ENCODE measurements around the gene RAMP2. TPM values are rescaled to one million over a fixed set of nuclear protein-coding genes. Genes with fewer than 3 reads are reported as not detected.
"Not testable (repeated sequence)": the region's sequence is repeated elsewhere in the genome, so short reads cannot be mapped to it uniquely, and the experiment has no call there.

RAMP2 gene
- total and polyA plus RNA-seq, 2 experiments from 2014 or later, result 8.8 to 29.5 TPM

GRCh38 chr17:42742916-42743315 lies 18.1 kb upstream of the RAMP2 start:
- not testable (repeated sequence) for H3K36me3 Mint-ChIP-seq (ENCODE audit: low read depth); H3K4me2 ChIP-seq; H3K27ac Mint-ChIP-seq; H3K27ac ChIP-seq (ENCODE audit: low read depth); H4K20me1 ChIP-seq (replicated peaks; ENCODE audit: insufficient read depth); ATAC-seq; H3K9me2 ChIP-seq (ENCODE audit: insufficient read depth); H2AFZ ChIP-seq; DNase-seq (ENCODE audit: low spot score); H3K4me3 Mint-ChIP-seq; H3K36me3 ChIP-seq (ENCODE audit: insufficient read depth); H3K4me3 ChIP-seq
- peaks cover 11% of the 10 kb centered on the region for H3K9me3 Mint-ChIP-seq
- Histone ChIP-seq H3K79me2 (replicated peaks; ENCODE audit: insufficient read depth) (peaks cover 12% of the 10 kb centered on the region), H3F3A (replicated peaks; ENCODE audit: low read depth) (0 out of 2 replicates have a peak, but pooled peaks cover 12% of the 10 kb centered on the region), H3K4me1 (ENCODE audit: insufficient read depth) (peaks cover 28% of the 10 kb centered on the region), H3K27me3 (ENCODE audit: insufficient read depth) (peaks cover 18% of the 10 kb centered on the region)
- H3K27me3 Mint-ChIP-seq (ENCODE audit: insufficient read depth, low read depth, poor library complexity), result peaks cover 20% of the 10 kb centered on the region
- peaks cover 21% of the 10 kb centered on the region for H3K4me1 Mint-ChIP-seq

DNA sequence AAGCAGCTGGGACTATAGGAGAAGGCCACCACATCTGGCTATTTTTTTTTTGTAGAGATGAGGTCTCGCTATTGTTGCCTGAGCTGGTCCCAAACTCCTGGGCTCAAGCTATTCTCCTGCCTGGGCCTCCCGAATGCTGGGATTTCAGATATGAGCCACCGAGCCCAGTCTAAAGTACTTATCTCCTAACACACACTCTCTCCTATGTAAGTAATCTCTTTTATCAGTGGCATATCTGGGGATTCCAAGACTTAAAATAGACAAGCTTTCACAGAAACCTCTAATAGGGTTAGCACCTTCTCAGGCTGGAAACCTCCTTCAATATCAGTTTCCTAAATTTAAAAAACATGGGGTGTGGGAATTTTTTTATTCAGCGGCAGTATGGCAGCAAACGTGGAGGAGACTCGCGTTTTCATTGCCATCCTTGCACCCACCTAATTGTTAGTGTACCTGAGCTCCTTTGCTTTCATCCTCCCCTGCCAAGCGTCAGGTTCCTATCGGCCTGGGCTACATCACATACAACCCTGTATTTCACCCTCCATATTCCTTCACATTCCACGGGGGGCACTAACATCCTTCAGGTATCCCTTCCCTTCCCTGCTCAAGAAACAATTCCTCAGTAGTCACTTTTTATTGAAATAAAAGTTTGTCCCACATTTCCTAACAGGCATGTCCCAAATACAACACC lies 17.3 kb upstream of the RAMP2 start:
- DNase-seq (ENCODE audit: low spot score) (peak; percentile 58), ATAC-seq (peak; percentile 29)
- H3K9me2 ChIP-seq (ENCODE audit: insufficient read depth), result peaks cover 5% of the 10 kb centered on the region; the same call in 1 of the 2 replicates
- peaks cover 29% of the 10 kb centered on the region for H3K4me1 Mint-ChIP-seq
- H3K9me3 Mint-ChIP-seq, result peaks cover 11% of the 10 kb centered on the region
- peak overlapping the region; percentile 88 for H3K4me3 Mint-ChIP-seq
- peak overlapping the region; percentile 87 for H3K27ac Mint-ChIP-seq
- H3K4me1 ChIP-seq (ENCODE audit: insufficient read depth), result peaks cover 37% of the 10 kb centered on the region
- H3K27ac ChIP-seq (ENCODE audit: low read depth), result peak overlapping the region; percentile 94; the same call in 1 of the 2 replicates
- peaks cover 18% of the 10 kb centered on the region for H3K27me3 ChIP-seq (ENCODE audit: insufficient read depth)
- H3K79me2 ChIP-seq (replicated peaks; ENCODE audit: insufficient read depth), result peaks cover 12% of the 10 kb centered on the region
- H3K36me3 ChIP-seq (ENCODE audit: insufficient read depth), result no peaks in the 10 kb centered on the region
- peak overlapping the region; percentile 80 for H3K4me2 ChIP-seq
- TF ChIP-seq CTCF (conservative IDR thresholded peaks at IDR 0.05; ENCODE audit: low read depth in 2 of 2) (peak in 1 of 2 experiments; percentile 27; a peak in 2 of 4 replicates), NANOG (IDR thresholded peaks at IDR 0.05; ENCODE audit: borderline replicate concordance) (no peak)
- H3F3A ChIP-seq (replicated peaks; ENCODE audit: low read depth), result 0 out of 2 replicates have a peak, but pooled peaks cover 14% of the 10 kb centered on the region
- peaks cover 20% of the 10 kb centered on the region for H3K27me3 Mint-ChIP-seq (ENCODE audit: insufficient read depth, low read depth, poor library complexity)
- no peaks in the 10 kb centered on the region for H4K20me1 ChIP-seq (replicated peaks; ENCODE audit: insufficient read depth)
- peak overlapping the region; percentile 88; the same call in 1 of the 2 replicates for H2AFZ ChIP-seq
- H3K4me3 ChIP-seq, result peak overlapping the region; percentile 79
- H3K36me3 Mint-ChIP-seq (ENCODE audit: low read depth), result peaks cover 5% of the 10 kb centered on the region; the same call in 2 of the 3 replicates

DNA sequence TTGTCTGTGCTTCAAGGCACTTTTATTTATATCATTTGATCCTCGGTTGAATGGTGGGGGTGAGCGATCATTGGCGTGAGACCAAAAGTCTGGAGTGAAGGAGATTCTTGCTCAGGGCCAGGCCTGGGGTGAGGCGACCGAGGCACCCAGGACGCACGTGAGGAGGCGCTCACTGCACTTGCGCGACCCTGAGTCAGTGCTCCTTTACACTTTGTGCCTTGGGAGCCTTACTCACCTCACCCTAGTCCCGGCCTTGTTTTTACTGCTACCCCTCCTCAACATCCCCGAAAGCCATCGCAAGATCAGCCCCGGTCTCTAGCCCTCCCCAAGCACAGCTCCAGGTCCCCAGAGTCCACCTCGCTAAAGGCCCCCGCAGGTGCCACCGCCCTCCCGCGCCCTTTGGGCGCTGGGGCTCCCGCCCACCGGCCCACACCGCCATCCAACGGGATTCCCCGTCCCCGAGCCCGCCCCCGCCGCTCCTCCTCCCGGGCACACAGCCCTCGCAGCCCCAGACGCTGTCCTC lies 16.7 kb upstream of the RAMP2 start:
- Mint-ChIP-seq H3K36me3 (ENCODE audit: low read depth) (peaks cover 5% of the 10 kb centered on the region; the same call in 2 of the 3 replicates), H3K4me3 (peak overlapping the region; percentile 88), H3K27me3 (ENCODE audit: insufficient read depth, low read depth, poor library complexity) (peaks cover 20% of the 10 kb centered on the region), H3K27ac (peak overlapping the region; percentile 87), H3K9me3 (peaks cover 11% of the 10 kb centered on the region), H3K4me1 (peaks cover 35% of the 10 kb centered on the region)
- Histone ChIP-seq H3K4me1 (ENCODE audit: insufficient read depth) (peaks cover 43% of the 10 kb centered on the region), H3K36me3 (ENCODE audit: insufficient read depth) (no peaks in the 10 kb centered on the region), H3F3A (replicated peaks; ENCODE audit: low read depth) (0 out of 2 replicates have a peak, but pooled peaks cover 14% of the 10 kb centered on the region), H3K27ac (ENCODE audit: low read depth) (peak overlapping the region; percentile 94), H3K9me2 (ENCODE audit: insufficient read depth) (peaks cover 5% of the 10 kb centered on the region; the same call in 1 of the 2 replicates), H2AFZ (peak overlapping the region; percentile 88; the same call in 1 of the 2 replicates), H3K27me3 (ENCODE audit: insufficient read depth) (peaks cover 18% of the 10 kb centered on the region), H3K79me2 (replicated peaks; ENCODE audit: insufficient read depth) (peaks cover 12% of the 10 kb centered on the region), H3K4me2 (peak overlapping the region; percentile 80), H4K20me1 (replicated peaks; ENCODE audit: insufficient read depth) (no peaks in the 10 kb centered on the region), H3K4me3 (peak overlapping the region; percentile 79)
- no peak for TF ChIP-seq REST (IDR thresholded peaks at IDR 0.05; ENCODE audit: unreplicated experiment)
- TF ChIP-seq CTCF (conservative IDR thresholded peaks at IDR 0.05; ENCODE audit: low read depth in 2 of 2), result peak in 1 of 2 experiments; percentile 4; a peak in 1 of 4 replicates
- DNase-seq (ENCODE audit: low spot score) (peak; percentile 72), ATAC-seq (peak; percentile 85)
